Mucosa of stomach (tissue), 1 donor: ENCODE data around the gene KCP.
"Not testable (repeated sequence)": the region's sequence is repeated elsewhere in the genome, so short reads cannot be mapped to it uniquely, and the experiment has no call there.

ENCODE experiments used
- H3K27me3 ChIP-seq: one replicate; pipeline ENCODE4 v1.7.0; 2013; ENCODE audit warnings: mild to moderate bottlenecking, low read length; ENCODE audit not compliant: control insufficient read depth, insufficient read depth
- H3K36me3 ChIP-seq: one replicate; pipeline ENCODE4 v1.7.0; 2013; ENCODE audit warnings: low read length; ENCODE audit not compliant: control insufficient read depth, insufficient read depth
- H3K4me1 ChIP-seq: one replicate; pipeline ENCODE4 v1.7.0; 2013; ENCODE audit warnings: mild to moderate bottlenecking, low read length; ENCODE audit not compliant: control insufficient read depth, insufficient read depth
- H3K4me3 ChIP-seq: one replicate; pipeline ENCODE4 v1.7.0; 2013; ENCODE audit warnings: low read length
- H3K9ac ChIP-seq: one replicate; pipeline ENCODE4 v1.7.0; 2013; ENCODE audit warnings: mild to moderate bottlenecking, low read length, moderate library complexity
- H3K9me3 ChIP-seq: one replicate; pipeline ENCODE4 v1.7.0; 2013; ENCODE audit warnings: mild to moderate bottlenecking, low read length, moderate library complexity; ENCODE audit not compliant: control insufficient read depth
- donor health status: Pancreatic carcinoma.

The KCP gene

DNA sequence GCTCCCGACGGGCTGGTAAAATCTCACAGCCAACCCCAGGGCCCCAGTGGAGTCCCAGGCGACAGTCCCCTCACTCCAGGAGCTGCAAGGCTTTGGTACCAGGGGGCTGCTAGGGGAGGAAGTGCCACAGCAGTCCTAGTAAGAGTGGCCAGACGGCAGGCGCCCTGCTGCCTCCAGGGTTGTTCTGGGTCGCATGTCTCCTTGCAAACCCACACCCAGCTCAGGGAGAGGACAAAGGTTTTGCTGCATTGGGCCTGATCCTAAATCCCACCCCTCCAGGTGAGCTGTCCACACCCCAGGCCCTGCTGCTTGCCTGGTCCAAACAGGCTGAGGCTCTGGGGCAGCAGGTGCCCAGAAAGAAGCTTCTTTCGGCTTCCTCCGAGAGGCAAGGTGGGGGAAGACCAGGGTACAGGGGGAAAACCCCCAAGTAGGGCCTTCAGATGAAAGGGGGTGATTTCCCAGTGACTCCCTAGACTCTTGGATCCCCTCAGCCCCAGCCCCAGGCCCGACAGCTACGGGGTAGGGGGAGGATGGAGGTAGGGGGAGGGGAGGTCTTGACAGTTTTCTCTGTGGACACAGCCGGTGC, 4.2 kb upstream of the KCP start:
- H3K9ac ChIP-seq, result no peak overlapping the region
- no peaks in the 10 kb centered on the region for H3K9me3 ChIP-seq
- H3K4me3 ChIP-seq, result no peak overlapping the region
- no peaks in the 10 kb centered on the region for H3K36me3 ChIP-seq
- H3K4me1 ChIP-seq, result peaks cover 7% of the 10 kb centered on the region
- H3K27me3 ChIP-seq, result peaks cover 57% of the 10 kb centered on the region

DNA sequence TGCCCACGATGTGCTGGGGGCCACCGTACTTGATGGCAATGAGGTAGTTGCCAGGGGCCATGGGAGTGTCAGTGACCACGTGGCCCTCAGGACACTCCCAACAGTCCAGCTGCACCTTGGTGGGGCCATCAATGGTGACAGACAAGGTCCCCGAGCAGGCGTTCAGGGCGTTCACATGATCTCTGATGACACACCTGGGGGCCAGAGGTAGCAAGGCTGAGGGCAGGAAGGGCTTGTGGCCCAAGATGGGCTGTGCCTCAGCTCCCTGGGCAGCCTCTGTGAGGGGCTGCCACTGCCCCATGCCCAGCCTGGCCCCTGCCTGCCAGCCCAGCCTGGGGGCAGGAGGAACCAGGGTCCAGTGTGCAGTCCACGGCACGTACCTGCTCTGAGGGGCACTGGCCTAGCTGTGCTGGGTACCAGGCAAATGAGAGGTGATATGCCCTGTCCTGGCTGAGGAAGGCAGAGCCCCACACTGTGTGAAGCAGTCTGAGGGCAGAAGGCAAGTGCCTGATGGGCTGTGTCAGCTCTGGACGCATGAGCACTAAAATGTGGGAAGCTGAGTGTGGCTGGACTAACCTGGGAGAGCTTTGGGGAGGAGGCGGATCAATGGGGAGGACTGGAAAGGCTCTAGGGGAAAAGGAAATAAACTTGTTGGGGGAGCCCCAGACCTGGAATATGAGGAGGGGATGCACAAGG, 3.5 kb upstream of the KCP start:
- Histone ChIP-seq H3K9ac (no peak overlapping the region), H3K4me1 (peaks cover 7% of the 10 kb centered on the region), H3K9me3 (no peaks in the 10 kb centered on the region), H3K4me3 (no peak overlapping the region), H3K27me3 (peaks cover 63% of the 10 kb centered on the region), H3K36me3 (no peaks in the 10 kb centered on the region)

DNA sequence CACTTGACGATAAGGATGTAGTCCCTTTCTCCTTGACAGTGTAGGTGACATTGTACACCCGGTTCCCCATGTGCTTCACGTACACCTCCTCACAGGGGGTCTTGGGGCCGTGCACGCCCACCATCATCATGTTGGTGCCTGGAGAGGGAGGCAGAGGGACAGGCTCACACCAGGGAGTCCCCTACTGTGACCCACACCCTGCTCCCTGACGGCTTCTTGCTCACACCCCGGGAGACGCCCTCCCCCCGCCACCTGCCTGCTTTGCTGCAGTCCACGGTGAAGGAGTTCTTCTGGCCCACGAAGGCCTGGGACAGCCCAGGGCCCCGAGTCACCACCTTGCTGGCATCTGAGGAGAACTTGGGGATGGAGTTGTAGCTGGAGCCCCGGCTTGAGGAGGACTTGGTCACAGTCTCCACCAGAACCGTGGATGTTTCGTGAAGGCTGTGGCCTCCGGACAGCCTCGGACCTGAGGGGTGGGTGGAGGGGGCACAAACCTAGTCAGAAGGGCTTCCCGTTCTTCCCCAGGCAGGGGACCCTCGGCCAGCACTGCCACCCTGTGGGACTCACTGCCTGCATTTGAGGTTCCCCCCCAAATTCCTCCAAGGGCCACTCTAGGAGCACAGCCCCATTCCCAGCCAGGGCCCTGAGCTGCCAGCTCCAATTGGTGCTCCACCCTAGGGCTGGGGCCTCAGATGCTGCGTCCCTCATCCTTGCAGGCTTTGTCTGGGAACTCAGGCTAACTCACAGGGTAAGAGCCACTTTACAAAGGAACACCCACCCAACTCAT, 2.4 kb upstream of the KCP start:
- not testable (repeated sequence) for H3K4me1 ChIP-seq, H3K9me3 ChIP-seq, H3K9ac ChIP-seq, H3K4me3 ChIP-seq, H3K36me3 ChIP-seq
- H3K27me3 ChIP-seq, result peaks cover 64% of the 10 kb centered on the region

DNA sequence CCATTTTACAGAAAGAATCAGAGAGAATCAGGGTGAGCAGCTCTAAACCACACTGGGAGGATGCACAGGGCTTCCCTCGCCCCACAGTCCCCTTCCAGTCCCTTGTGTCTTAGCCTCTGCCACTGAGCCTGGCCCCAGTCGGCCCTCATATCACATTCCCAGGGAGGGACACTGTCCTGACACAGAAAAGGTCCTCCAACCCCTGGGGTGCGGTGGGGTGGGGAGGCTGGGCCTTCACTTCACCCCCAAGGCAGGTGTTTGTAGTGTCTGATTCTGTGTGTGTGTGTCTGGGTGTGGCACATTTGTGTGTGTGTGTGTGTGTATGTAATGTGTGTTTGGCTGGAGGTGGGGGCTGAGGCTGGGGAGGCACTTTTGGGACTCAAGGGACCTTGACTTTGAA, 1.8 kb upstream of the KCP start:
- no peaks in the 10 kb centered on the region for H3K9me3 ChIP-seq
- H3K27me3 ChIP-seq, result peaks cover 65% of the 10 kb centered on the region
- H3K36me3 ChIP-seq, result no peaks in the 10 kb centered on the region
- H3K4me3 ChIP-seq, result no peak overlapping the region
- H3K4me1 ChIP-seq, result peaks cover 7% of the 10 kb centered on the region
- H3K9ac ChIP-seq, result no peak overlapping the region

DNA sequence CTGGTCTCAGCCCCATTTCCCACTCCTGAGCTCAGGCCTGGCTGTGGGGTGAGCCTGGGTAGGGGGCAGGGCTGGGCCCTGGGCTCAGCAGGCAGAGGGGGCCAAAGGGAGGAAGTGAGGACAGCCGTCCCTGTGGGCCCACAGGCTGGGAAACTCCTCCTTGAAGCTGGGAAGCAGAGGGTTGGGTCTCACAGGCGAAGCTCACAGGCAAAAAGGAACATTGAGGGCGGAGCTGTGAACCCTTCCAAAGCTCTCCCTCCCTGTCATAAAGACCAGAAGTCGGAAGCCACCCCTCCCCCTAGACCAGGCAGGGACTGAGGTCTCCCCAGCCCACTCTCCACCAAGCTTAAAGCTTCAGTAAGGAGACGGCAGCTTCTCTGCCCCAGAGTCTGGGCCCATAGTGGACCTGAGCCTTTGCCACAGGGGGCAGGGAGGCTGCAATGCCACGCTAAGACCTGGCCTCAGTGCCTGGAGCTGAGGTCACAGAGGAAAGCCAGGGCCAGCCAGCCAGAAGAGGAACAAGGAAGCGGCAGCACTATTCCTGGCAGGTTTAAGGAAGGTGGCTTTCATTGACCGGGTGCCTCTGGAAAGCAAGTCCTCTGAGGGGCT, 1.0 kb upstream of the KCP start:
- no peak overlapping the region for H3K4me3 ChIP-seq
- H3K4me1 ChIP-seq, result peaks cover 7% of the 10 kb centered on the region
- no peak overlapping the region for H3K9ac ChIP-seq
- no peaks in the 10 kb centered on the region for H3K36me3 ChIP-seq
- peaks cover 67% of the 10 kb centered on the region for H3K27me3 ChIP-seq
- H3K9me3 ChIP-seq, result no peaks in the 10 kb centered on the region

DNA sequence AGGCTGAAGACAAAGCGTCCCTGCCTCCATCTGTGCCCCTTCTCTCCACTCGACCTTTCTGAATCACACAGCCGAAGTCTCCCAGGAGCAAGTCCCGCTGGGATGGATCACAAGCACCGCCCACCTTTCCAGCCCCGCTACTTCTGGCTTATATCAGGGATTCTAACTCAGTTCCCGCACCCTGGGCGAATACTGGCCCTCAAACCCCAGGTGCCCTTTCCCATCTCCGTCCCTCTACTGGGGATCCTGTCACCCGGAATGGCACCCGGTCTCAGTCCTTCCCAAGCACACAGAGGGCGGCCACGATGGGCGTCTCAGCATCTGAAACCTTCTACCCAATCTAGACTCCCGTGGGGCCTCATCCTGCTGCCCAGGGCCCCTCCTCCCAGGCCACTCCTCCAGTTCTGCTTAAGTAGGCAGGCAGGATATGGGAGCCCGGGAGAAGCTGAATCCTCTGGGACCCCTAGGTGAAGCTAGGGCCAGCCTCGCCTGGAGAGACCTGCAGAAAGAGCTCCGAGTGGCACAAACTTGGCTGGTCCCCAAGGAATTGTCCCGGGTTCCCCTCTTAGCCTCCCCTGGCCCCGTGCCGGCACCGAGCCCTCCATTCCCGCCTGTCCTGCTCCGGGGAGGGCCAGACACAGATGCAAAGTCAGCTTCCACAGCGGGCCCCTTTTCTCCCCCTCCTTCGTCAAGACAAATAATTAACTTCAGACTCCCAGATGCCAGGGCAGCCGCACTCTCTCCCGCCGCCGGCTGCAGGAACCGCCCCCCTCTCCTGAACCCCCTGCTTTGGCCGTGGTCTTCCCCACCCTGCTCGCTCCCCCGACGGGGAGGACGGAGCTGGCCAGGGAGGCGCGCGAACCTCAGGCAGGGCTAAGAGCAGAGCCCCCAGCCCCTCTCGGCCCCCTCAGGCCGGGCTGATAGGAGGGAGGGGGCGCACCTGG, 612 bp downstream of the KCP start:
- Histone ChIP-seq H3K9me3 (no peaks in the 10 kb centered on the region), H3K4me3 (no peak overlapping the region), H3K36me3 (no peaks in the 10 kb centered on the region), H3K9ac (no peak overlapping the region), H3K4me1 (peaks cover 7% of the 10 kb centered on the region), H3K27me3 (peaks cover 57% of the 10 kb centered on the region)

DNA sequence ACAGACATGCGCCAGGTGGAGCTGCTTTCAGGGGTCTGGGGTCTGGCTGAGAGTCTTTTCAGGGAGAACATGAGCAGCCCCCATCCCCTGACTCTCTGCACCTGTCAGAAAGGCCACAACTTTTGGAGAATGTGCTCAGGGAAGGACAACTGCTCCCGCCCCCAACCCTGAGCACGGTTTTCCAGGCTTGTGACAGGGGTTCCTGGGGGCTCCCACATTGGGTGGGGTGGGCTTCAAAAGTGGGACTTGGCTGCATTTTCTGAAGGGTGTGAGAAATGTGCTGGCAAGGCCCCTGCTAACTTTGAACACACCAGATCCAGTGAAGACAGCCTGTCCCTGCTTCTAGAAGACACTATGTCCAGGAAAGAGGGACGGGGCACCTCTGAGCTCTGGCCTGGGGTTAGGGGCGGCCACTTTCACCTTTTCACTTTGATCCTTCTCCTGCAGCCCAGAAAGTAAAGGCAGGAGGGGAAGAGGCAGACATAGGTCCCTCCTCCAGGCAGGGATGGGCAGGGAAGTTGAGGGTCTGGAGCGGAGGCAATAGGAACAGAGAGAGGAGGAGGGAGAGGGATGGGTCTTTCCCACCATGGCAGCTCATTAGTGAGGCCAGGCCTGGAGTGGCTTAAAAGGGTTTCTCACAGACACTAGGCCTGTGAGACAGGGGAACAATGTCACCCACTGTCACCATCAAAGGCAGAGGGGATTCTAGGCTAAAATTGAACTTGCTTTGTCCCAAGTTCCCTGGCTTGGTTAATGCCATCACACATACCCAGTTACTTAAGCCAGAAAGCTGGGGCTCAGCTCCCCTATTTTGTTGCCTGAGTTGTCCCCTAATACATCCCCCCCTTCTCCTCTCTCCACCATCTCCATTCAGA, 1.5 kb downstream of the KCP start:
- peaks cover 7% of the 10 kb centered on the region for H3K4me1 ChIP-seq
- H3K4me3 ChIP-seq, result no peak overlapping the region
- no peaks in the 10 kb centered on the region for H3K36me3 ChIP-seq
- no peaks in the 10 kb centered on the region for H3K9me3 ChIP-seq
- no peak overlapping the region for H3K9ac ChIP-seq
- H3K27me3 ChIP-seq, result peaks cover 48% of the 10 kb centered on the region

DNA sequence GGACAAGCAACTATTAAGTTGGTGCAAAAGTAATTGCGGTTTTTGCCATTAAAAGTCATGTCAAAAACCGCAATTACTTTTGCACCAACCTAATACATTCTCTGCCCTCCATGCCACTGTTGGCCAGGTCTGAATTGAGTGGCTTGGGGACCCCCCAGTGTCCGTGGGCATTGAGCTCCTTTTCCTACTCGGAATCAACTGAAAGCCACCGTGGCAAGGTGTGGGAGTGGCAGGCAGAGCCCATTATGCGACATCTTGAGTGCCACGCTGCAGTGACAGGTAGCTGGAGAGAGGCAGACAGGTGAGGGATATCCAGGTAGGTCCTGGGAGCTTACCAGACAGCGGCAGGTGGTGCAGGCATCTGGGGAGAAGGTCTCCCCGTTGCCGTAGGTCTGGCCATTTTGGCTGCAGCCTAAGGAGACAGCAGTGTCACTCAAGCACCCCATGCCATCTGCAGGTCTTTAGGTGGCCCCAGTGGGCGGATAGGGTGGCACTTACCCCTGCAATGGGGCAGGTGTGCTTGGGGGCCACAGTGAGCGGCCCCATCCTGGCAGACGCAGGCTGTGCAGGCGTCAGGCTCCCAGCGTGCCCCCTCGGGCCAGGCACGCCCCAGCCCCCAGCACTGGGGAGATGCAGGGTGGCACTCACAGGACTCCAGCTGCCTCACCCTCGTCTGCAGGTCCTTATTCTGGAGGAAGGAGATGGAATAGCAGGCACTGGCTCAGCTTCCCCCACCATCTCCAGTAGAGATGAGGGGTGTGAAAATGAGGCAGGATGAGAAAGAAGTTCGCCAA, 3.5 kb downstream of the KCP start:
- peaks cover 44% of the 10 kb centered on the region for H3K27me3 ChIP-seq
- H3K9me3 ChIP-seq, result no peaks in the 10 kb centered on the region
- H3K4me1 ChIP-seq, result peaks cover 19% of the 10 kb centered on the region

DNA sequence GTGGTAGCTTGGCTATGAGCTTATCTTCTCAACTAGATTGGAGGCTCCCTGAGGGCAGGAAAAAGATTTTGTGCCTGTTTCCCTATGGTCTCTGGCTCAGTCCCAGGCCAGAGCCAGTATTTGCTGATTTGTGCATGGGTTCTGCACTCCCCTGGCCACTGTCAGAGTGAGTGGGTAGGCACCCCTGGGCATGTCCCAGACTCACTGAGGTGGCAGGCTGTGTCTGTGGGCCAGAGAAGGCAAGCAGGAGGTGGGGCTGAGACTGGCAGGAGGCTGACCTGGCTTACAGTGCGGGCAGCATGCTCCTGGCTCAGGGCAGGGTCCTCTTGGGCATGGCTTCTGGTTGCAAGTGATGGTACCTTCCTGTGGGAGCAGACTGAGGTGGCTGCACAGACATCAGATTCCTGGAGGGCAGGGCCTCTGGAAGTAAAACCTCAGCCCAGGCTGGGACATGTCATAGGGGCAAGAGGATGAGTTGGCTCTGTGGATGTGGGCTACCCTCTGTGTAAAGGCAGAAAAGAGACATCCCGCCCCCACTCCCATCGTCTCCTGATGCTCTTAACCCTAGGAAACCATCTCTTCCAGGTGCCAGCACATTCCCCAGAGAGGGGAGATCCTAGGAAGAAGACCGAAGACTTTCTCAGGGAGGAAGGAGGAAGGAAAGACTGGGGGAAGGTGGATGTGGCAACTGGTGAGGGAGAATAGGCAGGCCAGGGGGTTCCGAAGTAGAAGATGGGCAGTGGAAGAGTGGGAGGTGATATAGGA, 4.3 kb downstream of the KCP start:
- Histone ChIP-seq H3K9ac (no peak overlapping the region), H3K9me3 (no peaks in the 10 kb centered on the region), H3K4me3 (no peak overlapping the region), H3K4me1 (peaks cover 12% of the 10 kb centered on the region), H3K36me3 (no peaks in the 10 kb centered on the region), H3K27me3 (peaks cover 37% of the 10 kb centered on the region)

More for the DNA sequence above, 3.5 kb downstream of the KCP start:
- H3K36me3 ChIP-seq, result no peaks in the 10 kb centered on the region
- H3K9ac ChIP-seq, result no peak overlapping the region
- H3K4me3 ChIP-seq, result no peak overlapping the region
